ENCODE data around the gene DHRS12.

GRCh38 chr13:51805925-51806324 lies 2.0 kb upstream of the DHRS12 start:
- no peak for TF ChIP-seq POLR2A (IDR thresholded peaks at IDR 0.05)
- no peak for TF ChIP-seq CTCF (IDR thresholded peaks at IDR 0.05)

Data from testis (tissue), 2 donors.